Panc1 (cell line): Measurements from ENCODE around the gene PEG3.

Experiments
- POLR2AphosphoS5 ChIP-seq: IDR thresholded peaks from 2 replicates; pipeline ENCODE4 v1.6.1; 2012; ENCODE audit warnings: mild to moderate bottlenecking, low read depth, low read length, moderate library complexity
- TF ChIP-seq, protein P1 (sequence below): fragments of 450-650 bp; IDR thresholded peaks from 2 replicates; pipeline ENCODE4 v1.5.1; 2017; ENCODE audit warnings: mild to moderate bottlenecking

DNA sequence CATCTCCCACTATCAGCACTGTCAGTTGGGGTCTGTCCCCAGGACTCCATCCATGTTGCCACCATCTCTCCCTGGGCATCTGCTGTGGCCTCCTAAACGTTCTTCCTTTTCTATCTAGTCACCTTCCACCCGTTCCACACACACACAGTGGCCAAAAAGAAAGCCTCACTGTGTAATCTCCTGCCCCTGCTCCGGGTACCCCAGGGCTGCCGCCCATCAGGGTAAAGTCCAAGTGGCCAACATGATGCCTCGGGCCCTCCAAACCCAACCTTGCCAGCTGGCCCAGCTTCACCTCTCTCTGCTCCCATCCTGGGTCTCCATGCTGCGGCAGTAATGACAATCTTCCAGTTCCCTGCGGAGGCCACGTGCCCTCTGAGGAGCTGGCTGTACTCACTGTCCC is 29.4 kb upstream of the PEG3 start:
- no peak for TF ChIP-seq POLR2AphosphoS5
- TF ChIP-seq, protein P1, sequence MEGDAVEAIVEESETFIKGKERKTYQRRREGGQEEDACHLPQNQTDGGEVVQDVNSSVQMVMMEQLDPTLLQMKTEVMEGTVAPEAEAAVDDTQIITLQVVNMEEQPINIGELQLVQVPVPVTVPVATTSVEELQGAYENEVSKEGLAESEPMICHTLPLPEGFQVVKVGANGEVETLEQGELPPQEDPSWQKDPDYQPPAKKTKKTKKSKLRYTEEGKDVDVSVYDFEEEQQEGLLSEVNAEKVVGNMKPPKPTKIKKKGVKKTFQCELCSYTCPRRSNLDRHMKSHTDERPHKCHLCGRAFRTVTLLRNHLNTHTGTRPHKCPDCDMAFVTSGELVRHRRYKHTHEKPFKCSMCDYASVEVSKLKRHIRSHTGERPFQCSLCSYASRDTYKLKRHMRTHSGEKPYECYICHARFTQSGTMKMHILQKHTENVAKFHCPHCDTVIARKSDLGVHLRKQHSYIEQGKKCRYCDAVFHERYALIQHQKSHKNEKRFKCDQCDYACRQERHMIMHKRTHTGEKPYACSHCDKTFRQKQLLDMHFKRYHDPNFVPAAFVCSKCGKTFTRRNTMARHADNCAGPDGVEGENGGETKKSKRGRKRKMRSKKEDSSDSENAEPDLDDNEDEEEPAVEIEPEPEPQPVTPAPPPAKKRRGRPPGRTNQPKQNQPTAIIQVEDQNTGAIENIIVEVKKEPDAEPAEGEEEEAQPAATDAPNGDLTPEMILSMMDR, result no peak
